H1 (cell line): ENCODE results near the gene RAET1G. TPM values are rescaled to one million over a fixed set of nuclear protein-coding genes. Genes with fewer than 3 reads are reported as not detected.

Experiments used
- CTCF ChIA-PET: fragments of 300-600 bp; sonication (Branson Sonifier 250); formaldehyde crosslinking; loops from one replicate; lab custom pipeline; 2021; ENCODE audit not compliant: partially characterized antibody; lab: Charles Lee
- POLR2A ChIA-PET: fragments of 300-600 bp; sonication (Branson Sonifier 250); formaldehyde crosslinking; loops from one replicate; lab custom pipeline; 2021; ENCODE audit warnings: inconsistent platforms; ENCODE audit not compliant: partially characterized antibody; lab: Charles Lee
- DNase-seq, 2 experiments: peaks; one replicate each; pipeline versions ENCODE4 v3.0.0 to v3.0.0-alpha.2; 2010 to 2022; ENCODE audit warnings: low spot score in 2 of 2, low read depth in 1 of 2, mixed read lengths in 1 of 2
- FAIRE-seq: peaks from 2 replicates; lab custom pipeline; 2011; peaks lifted over from hg19 to GRCh38; lab: Jason Lieb, UNC
- H2AFZ ChIP-seq: 2 replicates; pipeline ENCODE4 v1.8.1; 2012; ENCODE audit warnings: low read length, inconsistent platforms
- H2AK5ac ChIP-seq: 2 replicates; pipeline ENCODE4 v1.6.1; 2013; ENCODE audit warnings: low read depth, low read length
- H2BK120ac ChIP-seq: replicated peaks from 2 replicates; pipeline ENCODE3; 2013; ENCODE audit warnings: low read depth, low read length, inconsistent platforms
- H2BK12ac ChIP-seq: 2 replicates; pipeline ENCODE4 v1.6.1; 2013; ENCODE audit warnings: low read depth, low read length
- H2BK15ac ChIP-seq: 2 replicates; pipeline ENCODE4 v1.6.1; 2013; ENCODE audit warnings: low read length
- H2BK20ac ChIP-seq: 2 replicates; pipeline ENCODE4 v1.6.1; 2013; ENCODE audit warnings: low read length
- H2BK5ac ChIP-seq: 2 replicates; pipeline ENCODE4 v1.6.1; 2013; ENCODE audit warnings: low read depth, low read length
- H3K14ac ChIP-seq: 2 replicates; pipeline ENCODE4 v1.6.1; 2013; ENCODE audit warnings: inconsistent platforms; ENCODE audit not compliant: insufficient read length
- H3K18ac ChIP-seq: 2 replicates; pipeline ENCODE4 v1.6.1; 2013; ENCODE audit warnings: low read length; ENCODE audit errors: extremely low read depth
- H3K23ac ChIP-seq: 2 replicates; pipeline ENCODE4 v1.6.1; 2013; ENCODE audit warnings: inconsistent platforms; ENCODE audit not compliant: insufficient read length
- H3K23me2 ChIP-seq: 2 replicates; pipeline ENCODE4 v1.6.1; 2013; ENCODE audit warnings: low read depth, low read length
- H3K27ac ChIP-seq: 2 replicates; pipeline ENCODE4 v1.6.1; 2011; ENCODE audit warnings: low read depth, low read length, inconsistent platforms
- H3K27me3 ChIP-seq, 4 experiments: replicated peaks in 1 of 4; 1 replicate in 1 of 4; 2 replicates in 3 of 4; pipeline versions ENCODE4 v1.6.1 to v1.8.1; 2011 to 2013; ENCODE audit warnings: low read length in 3 of 4, mild to moderate bottlenecking in 3 of 4, inconsistent platforms in 2 of 4, mixed read lengths in 2 of 4, moderate library complexity in 1 of 4; ENCODE audit not compliant: control insufficient read depth in 3 of 4, insufficient read depth in 3 of 4; ENCODE audit errors: extremely low read depth in 1 of 4
- H3K36me3 ChIP-seq, 4 experiments: 2 replicates each; pipeline versions ENCODE4 v1.6.1 to v1.8.1; 2011 to 2013; ENCODE audit warnings: mild to moderate bottlenecking in 4 of 4, low read length in 3 of 4, moderate library complexity in 2 of 4, control low read depth in 1 of 4, inconsistent platforms in 1 of 4; ENCODE audit not compliant: insufficient read depth in 4 of 4, control insufficient read depth in 2 of 4
- H3K4ac ChIP-seq: replicated peaks from 2 replicates; pipeline ENCODE3; 2013; ENCODE audit warnings: low read length, low read depth, mixed read lengths, inconsistent platforms; ENCODE audit not compliant: insufficient read length
- H3K4me1 ChIP-seq, 4 experiments: replicated peaks in 1 of 4; 1 replicate in 1 of 4; 2 replicates in 3 of 4; pipeline versions ENCODE4 v1.6.1 to v1.8.1; 2011 to 2013; ENCODE audit warnings: low read length in 3 of 4, inconsistent platforms in 2 of 4, mixed read lengths in 1 of 4; ENCODE audit not compliant: insufficient read depth in 4 of 4, control insufficient read depth in 3 of 4
- H3K4me2 ChIP-seq, 2 experiments: 2 replicates each; pipeline versions ENCODE4 v1.6.1 to v1.8.1; 2011 to 2013; ENCODE audit warnings: low read depth in 2 of 2, low read length in 2 of 2, control low read depth in 1 of 2, inconsistent platforms in 1 of 2, mild to moderate bottlenecking in 1 of 2; ENCODE audit not compliant: insufficient read depth in 1 of 2
- H3K4me3 ChIP-seq, 4 experiments: fragments of 200-600, 300-600 bp in 1 of 4; sonication (generic), shearing (Covaris generic), sonication (Bioruptor Twin) in 1 of 4; 2 replicates each; pipeline versions ENCODE4 v1.5.1 to v1.8.1; 2011 to 2016; ENCODE audit warnings: low read length in 4 of 4, low read depth in 3 of 4, control low read depth in 2 of 4, inconsistent platforms in 2 of 4, mild to moderate bottlenecking in 2 of 4, mixed read lengths in 1 of 4, moderate library complexity in 1 of 4; ENCODE audit not compliant: insufficient read depth in 2 of 4; ENCODE audit errors: extremely low read depth in 1 of 4
- H3K56ac ChIP-seq: replicated peaks from 2 replicates; pipeline ENCODE3; 2013; ENCODE audit warnings: low read depth, mild to moderate bottlenecking, mixed read lengths, low read length, inconsistent platforms; ENCODE audit not compliant: insufficient read length
- H3K79me1 ChIP-seq: 2 replicates; pipeline ENCODE4 v1.6.1; 2013; ENCODE audit warnings: low read depth, low read length, control low read depth
- H3K79me2 ChIP-seq, 2 experiments: 2 replicates each; pipeline versions ENCODE4 v1.6.1 to v1.8.1; 2012 to 2013; ENCODE audit warnings: low read length in 2 of 2, mild to moderate bottlenecking in 2 of 2, inconsistent platforms in 1 of 2; ENCODE audit not compliant: insufficient read depth in 2 of 2, control insufficient read depth in 1 of 2
- H3K9ac ChIP-seq, 4 experiments: replicated peaks in 1 of 4; 1 replicate in 1 of 4; 2 replicates in 3 of 4; pipeline versions ENCODE4 v1.6.1 to v1.8.1; 2011 to 2013; ENCODE audit warnings: low read depth in 3 of 4, low read length in 3 of 4, control low read depth in 2 of 4, mild to moderate bottlenecking in 2 of 4, moderate library complexity in 2 of 4, inconsistent platforms in 1 of 4; ENCODE audit errors: extremely low read depth in 1 of 4
- H3K9me3 ChIP-seq, 2 experiments: 2 replicates each; pipeline versions ENCODE4 v1.6.1 to v1.8.1; 2012 to 2013; ENCODE audit warnings: mild to moderate bottlenecking in 2 of 2, moderate library complexity in 2 of 2, control low read depth in 1 of 2, inconsistent platforms in 1 of 2, low read depth in 1 of 2, low read length in 1 of 2, mixed read lengths in 1 of 2; ENCODE audit not compliant: insufficient read depth in 2 of 2
- H4K20me1 ChIP-seq, 2 experiments: replicated peaks in 1 of 2; 2 replicates each; pipeline versions ENCODE3 to v1.8.1; 2011 to 2013; ENCODE audit warnings: inconsistent platforms in 2 of 2, low read length in 2 of 2, mild to moderate bottlenecking in 1 of 2; ENCODE audit not compliant: insufficient read depth in 2 of 2, control insufficient read depth in 1 of 2
- H4K5ac ChIP-seq: 2 replicates; pipeline ENCODE4 v1.6.1; 2013; ENCODE audit warnings: low read length, low read depth, mixed read lengths, inconsistent platforms; ENCODE audit not compliant: insufficient read length
- H4K8ac ChIP-seq: 2 replicates; pipeline ENCODE4 v1.8.0; 2013; ENCODE audit warnings: mild to moderate bottlenecking, moderate library complexity, low read length, inconsistent platforms; ENCODE audit not compliant: insufficient read depth; ENCODE audit errors: extremely low read depth
- H4K91ac ChIP-seq: replicated peaks from 2 replicates; pipeline ENCODE3; 2013; ENCODE audit warnings: low read length, mixed read lengths, inconsistent platforms; ENCODE audit not compliant: insufficient read length
- ASH2L ChIP-seq: fragments of 200-600, 300-600 bp; sonication (generic); IDR thresholded peaks from one replicate; pipeline ENCODE4 v1.7.1; 2017; ENCODE audit warnings: low read length
- CBX5 ChIP-seq: fragments of 300-800, 300-1000 bp; sonication (generic); IDR thresholded peaks from 2 replicates; pipeline ENCODE4 v1.7.1; 2016; ENCODE audit warnings: antibody characterized with exemption, low read length, low read depth
- CHD2 ChIP-seq: IDR thresholded peaks from 2 replicates; pipeline ENCODE4 v1.6.1; 2012; ENCODE audit warnings: low read length, improper control_type of control experiment
- EP300 ChIP-seq, 2 experiments: IDR thresholded peaks; 1 replicate in 1 of 2; 2 replicates in 1 of 2; pipeline ENCODE4 v1.6.1; 2011 to 2012; ENCODE audit warnings: low read depth in 2 of 2, low read length in 2 of 2, mild to moderate bottlenecking in 2 of 2, borderline replicate concordance in 1 of 2, inconsistent platforms in 1 of 2, moderate library complexity in 1 of 2
- GABPA ChIP-seq: IDR thresholded peaks from 2 replicates; pipeline ENCODE4 v1.6.1; 2011; ENCODE audit warnings: mild to moderate bottlenecking, low read length, moderate library complexity, borderline replicate concordance; ENCODE audit not compliant: insufficient read depth
- GTF2F1 ChIP-seq: IDR thresholded peaks from 2 replicates; pipeline ENCODE4 v1.6.1; 2012; ENCODE audit warnings: low read depth, low read length, improper control_type of control experiment, borderline replicate concordance
- JUN ChIP-seq: IDR thresholded peaks from 2 replicates; pipeline ENCODE4 v1.6.1; 2011; ENCODE audit warnings: low read depth, mild to moderate bottlenecking, improper control_type of control experiment, low read length
- RBBP5 ChIP-seq: IDR thresholded peaks from 2 replicates; pipeline ENCODE4 v1.7.1; 2012; ENCODE audit warnings: low read depth, mild to moderate bottlenecking, inconsistent platforms, low read length, moderate library complexity, borderline replicate concordance
- RFX5 ChIP-seq: IDR thresholded peaks from 2 replicates; pipeline ENCODE4 v1.6.1; 2011; ENCODE audit warnings: low read depth, low read length, improper control_type of control experiment, borderline replicate concordance
- SIRT6 ChIP-seq: IDR thresholded peaks from one replicate; pipeline ENCODE4 v1.7.1; 2012; ENCODE audit warnings: low read length, inconsistent platforms
- SUZ12 ChIP-seq: fragments of 200-600 bp; sonication (generic); IDR thresholded peaks from 2 replicates; pipeline ENCODE4 v1.6.1; 2012; ENCODE audit warnings: mild to moderate bottlenecking, inconsistent platforms, low read length, moderate library complexity, mixed read lengths
- TAF7 ChIP-seq: optimal IDR thresholded peaks from 2 replicates; pipeline ENCODE3; 2011; ENCODE audit warnings: low read depth, mild to moderate bottlenecking, inconsistent platforms, low read length, moderate library complexity, borderline replicate concordance
- WGBS, 2 experiments: shearing (Covaris generic) in 1 of 2; methylation state at CpG; one replicate each; pipeline versions ENCODE4 v1.1.6 to v1.1.7; 2013 to 2015; ENCODE audit warnings: low lambda C conversion rate in 2 of 2, mixed read lengths in 2 of 2, inconsistent platforms in 1 of 2, low coverage in 1 of 2, missing lambda C conversion rate in 1 of 2; ENCODE audit not compliant: insufficient replicate concordance in 2 of 2, insufficient coverage in 1 of 2, insufficient read length in 1 of 2; ENCODE audit errors: extremely low coverage in 1 of 2, missing lambda C conversion rate in 1 of 2; 5-methylcytosine and 5-hydroxymethylcytosine counted together
- polyA plus RNA-seq, 7 experiments: library from polyadenylated mRNA; depleted of rRNA in 3 of 7; stranded (reverse) in 5 of 7; unstranded in 2 of 7; fragments of >200 nt in 5 of 7; fragments of 200-250 nt in 2 of 7; gene quantifications; 1 replicate in 5 of 7; 2 replicates in 1 of 7; 4 replicates in 1 of 7; pipeline versions ENCODE4 v1.2.1 to v1.2.3, GENCODE V29; 2011 to 2013; ENCODE audit warnings: missing spikeins in 2 of 7, mixed read lengths in 2 of 7
- total RNA-seq: library from RNA; stranded (reverse); fragmentation: NEBNext Ultra II Directional; extraction: Animal tissue kit (Norgen Biotek cat#: 25700); gene quantifications from 2 replicates; pipeline ENCODE4 v1.2.1, GENCODE V29; 2021

Gene RAET1G
- total and polyA plus RNA-seq, 2 of the 8 experiments (the other 6 are each of a cell fraction or from before 2014, with no cell fraction given): 0.08 TPM; not detected in 1

DNA sequence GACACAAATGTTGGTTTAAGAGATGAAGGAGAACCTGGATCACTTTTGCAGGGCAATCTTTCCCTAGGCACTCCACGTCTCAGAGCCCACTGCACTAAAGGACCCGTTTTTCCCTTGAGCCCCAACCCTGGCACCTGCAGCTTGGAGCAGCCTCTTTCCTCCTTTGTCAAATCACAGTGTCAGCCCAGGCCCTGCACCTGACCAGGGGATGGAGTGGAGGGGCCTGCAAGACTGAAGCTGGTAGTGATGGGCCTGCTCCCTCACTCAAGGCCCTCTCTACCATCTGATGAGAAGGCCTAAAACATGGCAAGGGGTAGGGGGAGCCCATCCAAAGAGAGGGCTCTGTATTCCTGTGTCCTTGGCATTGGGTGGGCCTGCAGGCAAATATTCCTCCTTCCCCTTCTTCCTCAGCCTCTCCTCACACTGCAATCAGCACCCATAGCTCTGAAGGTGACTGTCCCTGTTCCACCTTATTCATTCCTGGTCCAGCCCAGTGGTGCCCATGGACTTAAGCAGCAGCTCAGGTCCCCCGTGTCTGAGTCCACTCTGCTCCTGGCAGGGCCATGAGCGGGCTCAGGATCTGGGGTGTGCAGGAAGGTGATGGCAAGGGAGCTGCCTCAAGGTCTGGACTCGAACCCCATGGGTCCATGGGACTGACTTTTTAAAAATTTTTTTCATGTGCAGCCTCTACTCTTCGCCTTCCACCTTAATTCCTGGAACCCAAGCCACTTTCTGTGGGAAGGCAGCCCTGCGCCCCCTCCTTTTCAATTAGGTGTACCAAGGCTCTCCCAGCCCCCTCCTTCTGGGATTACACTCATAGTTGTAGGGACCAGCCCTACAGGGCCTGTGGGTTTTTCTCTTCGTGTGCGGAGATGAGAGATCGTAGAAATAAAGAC is 6.7 kb downstream of the RAET1G start:
- no peak overlapping the region for H2BK15ac ChIP-seq
- H3K79me2 ChIP-seq: no peaks in the 10 kb centered on the region
- H3K23ac ChIP-seq: no peak overlapping the region
- H3K4me1 ChIP-seq: no peaks in the 10 kb centered on the region
- ChIA-PET CTCF (interaction anchor here (0.7 to 4.1 kb wide), 20 partner anchors 9 to 195 kb away, joined by 3 to 20 read pairs (median 4); partner anchors contain the start of gene RAET1E), POLR2A (no interaction called here)
- H3K4me3 ChIP-seq: no peak overlapping the region
- H3K18ac ChIP-seq: no peak overlapping the region
- no peak overlapping the region for H2BK5ac ChIP-seq
- H4K91ac ChIP-seq: no peak overlapping the region
- FAIRE-seq: no peak
- H3K9me3 ChIP-seq: no peaks in the 10 kb centered on the region
- H3K14ac ChIP-seq: no peak overlapping the region
- DNase-seq: peak in 1 of 2 experiments; percentile 26
- H3K27ac ChIP-seq: no peak overlapping the region
- H4K20me1 ChIP-seq: peaks cover 0 to 2% of the 10 kb centered on the region in 2 experiments
- H3K23me2 ChIP-seq: no peaks in the 10 kb centered on the region
- H2BK12ac ChIP-seq: no peak overlapping the region
- H2AFZ ChIP-seq: no peak overlapping the region
- 88% methylated on average over 10 of the region's 10 CpGs; no CpG with 5 or more reads in 1 of the 2 experiments for WGBS, 2 experiments
- H2AK5ac ChIP-seq: no peak overlapping the region
- H3K4ac ChIP-seq: no peak overlapping the region
- no peak overlapping the region for H2BK120ac ChIP-seq
- H2BK20ac ChIP-seq: no peak overlapping the region
- no peak overlapping the region for H4K5ac ChIP-seq
- H3K36me3 ChIP-seq: no peaks in the 10 kb centered on the region
- no peak overlapping the region for H3K4me2 ChIP-seq
- H3K27me3 ChIP-seq: peaks cover 3 to 12% (median 9%) of the 10 kb centered on the region in 4 experiments
- no peaks in the 10 kb centered on the region for H3K79me1 ChIP-seq
- no peak overlapping the region for H3K56ac ChIP-seq
- no peak overlapping the region for H3K9ac ChIP-seq
- no peak overlapping the region; the same call in 1 of the 2 replicates for H4K8ac ChIP-seq
- TF ChIP-seq JUN (no peak), EP300 (IDR thresholded peaks at IDR 0.05; ENCODE audit: borderline replicate concordance in 1 of 2, low read depth in 2 of 2, low read length in 2 of 2) (no peak), GTF2F1 (no peak), ASH2L (no peak), CHD2 (no peak), CBX5 (no peak), GABPA (no peak), TAF7 (no peak), RBBP5 (no peak), SUZ12 (no peak), SIRT6 (no peak), RFX5 (no peak)
